Glomerular endothelial cell (primary cell): ENCODE results near the gene RPL6. TPM values are rescaled to one million over a fixed set of nuclear protein-coding genes. Genes with fewer than 3 reads are reported as not detected.

Experiments
- DNase-seq: peaks from one replicate; pipeline ENCODE4 v3.0.0-alpha.2; 2011; ENCODE audit warnings: low read depth, low spot score; ENCODE audit errors: extremely low read depth
- total RNA-seq: library from RNA; depleted of rRNA; stranded (reverse); fragments of >200 nt; gene quantifications from 2 replicates; pipeline ENCODE4 v1.2.3, GENCODE V29; 2015

Gene RPL6
- total RNA-seq, 1 donor from 2014 or later = 1,135 TPM

DNA sequence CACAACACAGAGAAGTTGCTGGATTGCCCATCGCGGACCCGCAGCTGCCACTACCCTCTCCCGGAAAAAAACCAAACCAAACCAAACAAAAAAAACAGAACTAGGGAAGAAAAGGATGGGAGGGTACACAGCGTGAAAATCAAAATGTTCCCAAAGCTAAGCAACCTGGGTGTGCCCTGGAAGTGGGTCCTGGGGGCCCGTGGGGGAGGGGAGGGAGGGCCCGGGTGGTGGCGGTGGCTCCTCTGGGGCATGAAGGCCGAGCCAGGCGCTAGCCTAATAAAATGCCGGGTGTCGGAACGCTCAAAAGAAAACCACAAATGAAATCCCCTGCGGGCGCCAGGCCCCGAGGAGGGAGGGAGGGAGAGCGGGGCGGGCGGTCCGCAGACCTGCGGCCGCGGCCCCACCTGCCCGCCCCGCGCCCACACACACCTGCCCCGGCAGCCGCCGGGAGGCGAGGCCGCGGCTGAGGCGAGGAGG lies 28.0 kb downstream of the RPL6 start:
- no peak for DNase-seq

DNA sequence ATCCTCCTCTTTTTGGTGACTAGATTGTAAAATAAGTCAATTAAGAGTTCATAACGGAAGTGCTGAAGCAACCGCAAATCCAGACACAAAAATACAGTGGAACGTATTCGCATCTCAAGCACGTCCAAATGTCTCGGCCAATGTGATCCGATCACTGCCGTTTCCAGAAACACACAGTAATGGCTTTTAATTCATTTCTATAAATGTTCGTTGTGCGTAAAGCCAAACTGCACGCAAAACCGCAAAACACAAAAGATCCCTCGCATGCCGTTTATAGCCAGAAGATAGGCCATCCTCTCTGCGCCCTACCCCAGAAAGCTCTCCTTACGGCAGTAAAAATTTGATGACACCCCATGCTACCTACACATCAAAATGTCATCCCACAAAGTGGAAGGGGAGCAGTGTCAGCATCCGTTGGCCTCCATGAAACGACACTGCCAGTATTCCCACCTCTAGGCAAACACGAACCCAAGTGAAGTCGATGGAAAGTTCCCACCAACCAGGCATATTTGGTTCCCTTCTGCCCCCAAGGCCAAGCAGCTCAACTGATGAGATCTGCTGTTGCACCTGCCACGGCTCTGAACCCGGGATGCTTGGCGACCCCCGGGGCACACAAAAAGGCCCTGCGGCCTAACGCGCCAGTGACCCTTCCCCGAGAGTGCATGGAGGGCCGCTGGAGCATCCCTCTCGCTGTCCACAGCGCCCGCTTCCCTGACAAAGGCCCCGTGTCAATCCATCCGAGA lies 28.6 kb downstream of the RPL6 start:
- no peak for DNase-seq

DNA sequence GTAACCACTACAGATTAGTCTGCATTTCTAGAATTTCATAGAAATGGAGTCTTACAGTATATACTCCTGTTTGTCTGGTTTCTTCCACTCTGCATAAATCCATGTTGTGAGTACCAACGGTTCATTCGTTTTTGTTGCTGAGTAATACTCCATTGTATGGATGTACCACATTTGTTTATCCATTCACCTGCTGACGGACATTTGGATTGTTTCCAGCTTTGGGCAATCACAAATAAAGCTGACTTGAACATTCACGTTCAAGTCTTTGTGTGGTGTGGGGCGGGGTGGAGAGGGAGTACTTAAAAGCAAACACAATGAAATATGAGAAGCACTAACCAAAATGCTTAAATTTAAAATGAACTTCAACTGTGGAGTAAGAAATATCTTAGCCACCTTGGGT lies 34.3 kb downstream of the RPL6 start:
- DNase-seq = no peak

GRCh38 chr12:112374166-112374740 lies 35.2 kb downstream of the RPL6 start:
- no peak for DNase-seq

DNA sequence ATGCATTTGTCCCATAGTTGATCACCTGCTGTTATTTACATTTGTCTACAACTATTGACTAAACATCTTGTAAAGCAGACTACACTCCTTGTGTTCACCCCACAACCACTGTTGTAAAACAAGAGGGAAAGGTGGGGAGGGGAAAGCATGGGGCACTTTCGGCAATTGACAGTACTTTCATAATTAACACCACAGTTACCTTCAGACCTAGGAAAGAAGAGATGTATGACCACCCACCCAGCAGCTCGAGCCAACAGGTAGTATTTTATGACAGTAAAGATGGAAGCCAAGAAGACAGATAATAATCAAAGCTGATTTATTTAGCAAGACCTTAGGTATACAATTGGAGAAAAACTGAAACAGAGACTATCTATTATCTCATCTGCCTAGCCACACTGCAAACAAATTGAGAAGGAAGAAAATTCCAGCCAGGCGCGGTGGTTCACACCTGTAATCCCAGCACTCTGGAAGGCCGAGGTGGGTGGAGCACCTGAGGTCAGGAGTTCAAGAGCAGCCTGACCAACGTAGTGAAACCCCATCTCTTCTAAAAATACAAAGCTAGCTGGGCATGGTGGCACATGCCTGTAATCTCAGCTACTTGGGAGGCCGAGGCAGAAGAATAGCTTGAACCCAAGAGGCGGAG lies 38.4 kb downstream of the RPL6 start:
- no peak for DNase-seq

DNA sequence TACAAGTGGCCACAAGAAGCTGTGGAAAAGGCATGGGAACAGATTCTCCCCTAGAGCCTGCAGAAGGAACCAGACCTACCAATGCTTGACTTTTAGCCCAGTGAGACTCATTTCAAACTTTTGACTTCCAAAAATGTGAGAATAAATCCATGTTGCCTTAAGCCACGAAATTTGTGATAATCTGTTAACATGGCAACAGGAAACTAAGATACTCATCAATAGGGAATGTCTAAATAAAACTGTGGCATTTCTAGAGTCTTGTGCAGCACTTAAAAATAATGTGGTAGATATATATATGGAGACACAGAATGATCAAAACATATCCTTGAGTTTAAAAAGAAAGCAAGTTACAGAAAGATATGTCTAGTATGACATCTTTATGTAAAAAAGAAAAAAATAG lies 39.2 kb downstream of the RPL6 start:
- DNase-seq = no peak

DNA sequence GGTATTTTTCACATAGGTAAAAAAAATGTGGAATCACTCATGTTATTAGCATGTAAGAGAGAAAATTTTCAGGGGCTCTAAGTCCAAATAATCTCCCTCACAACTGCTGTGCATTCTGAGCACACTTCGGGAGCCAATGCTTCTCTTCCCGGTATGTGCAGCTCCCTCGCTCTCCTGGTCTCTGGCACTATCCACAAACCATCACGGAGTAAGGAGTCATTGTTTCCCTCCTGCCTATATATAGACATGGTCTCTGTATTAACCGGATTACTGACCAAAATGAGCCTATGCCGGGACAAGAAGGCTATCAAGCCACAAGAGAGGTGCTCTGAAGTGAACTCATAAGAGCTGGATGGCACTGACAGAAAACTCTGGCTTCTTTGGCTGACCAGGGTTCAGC lies 40.5 kb downstream of the RPL6 start:
- DNase-seq = no peak

GRCh38 chr12:112367965-112368364 lies 41.4 kb downstream of the RPL6 start:
- DNase-seq = no peak

DNA sequence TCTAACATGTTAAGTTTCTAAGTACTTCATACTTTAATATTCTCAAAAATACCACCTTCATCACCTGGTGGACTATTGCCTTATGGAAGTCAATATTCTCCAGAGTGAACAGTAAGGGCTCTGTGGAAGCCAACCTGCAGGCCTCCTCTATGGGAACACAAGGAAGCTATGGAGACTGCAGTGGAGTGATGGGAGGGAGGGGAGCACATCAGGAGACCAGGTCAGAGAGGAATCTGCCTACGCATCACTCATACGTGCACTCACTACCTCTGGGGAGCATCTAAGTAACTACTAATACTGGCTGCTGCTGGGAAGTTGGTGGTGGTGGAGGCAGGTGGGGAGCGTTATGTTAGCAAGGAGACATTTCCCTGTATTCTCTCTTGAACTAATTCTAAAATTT lies 47.1 kb downstream of the RPL6 start:
- no peak for DNase-seq

GRCh38 chr12:112361271-112361670 lies 48.1 kb downstream of the RPL6 start:
- no peak for DNase-seq

GRCh38 chr12:112359290-112359689 lies 50.1 kb downstream of the RPL6 start:
- DNase-seq = no peak

DNA sequence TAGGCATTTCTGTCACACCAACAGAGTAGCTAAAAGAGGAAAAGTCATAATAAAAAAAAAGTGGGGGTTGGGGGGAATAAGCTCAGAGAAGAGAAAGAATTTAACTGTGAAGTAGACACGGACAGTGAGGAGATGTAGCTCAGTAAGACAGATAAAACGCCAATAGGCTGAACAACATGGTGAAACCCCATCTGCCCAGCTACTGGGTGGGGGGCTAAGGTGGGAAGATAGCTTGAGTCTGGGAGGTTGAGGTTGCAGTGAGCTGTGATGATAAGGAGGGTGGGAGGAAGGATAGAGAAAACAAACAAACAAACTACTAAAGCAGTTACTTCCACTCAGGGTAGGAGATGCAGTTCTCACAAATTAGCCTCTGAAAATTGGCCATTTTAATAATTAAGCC lies 52.2 kb downstream of the RPL6 start:
- no peak for DNase-seq

Other genes with a start within 250 kb of the RPL6 start
- gene HECTD4, start 27.2 kb downstream of the RPL6 start, total RNA-seq = 27.0 and 35.1 TPM in 2 replicates
- gene PTPN11, start 9.3 kb upstream of the RPL6 start, total RNA-seq = 78.4 and 82.7 TPM in 2 replicates